T-helper 22 cell (primary cell): ENCODE measurements around the gene HIVEP1.
"Not testable (repeated sequence)": the region's sequence is repeated elsewhere in the genome, so short reads cannot be mapped to it uniquely, and the experiment has no call there.

Experiments used
- DNase-seq: peaks from one replicate; pipeline ENCODE4 v3.0.0-alpha.2; 2020; ENCODE audit warnings: low read depth

HIVEP1 gene

GRCh38 chr6:12160326-12160725, 148.2 kb downstream of the HIVEP1 start:
- no peak for DNase-seq

DNA sequence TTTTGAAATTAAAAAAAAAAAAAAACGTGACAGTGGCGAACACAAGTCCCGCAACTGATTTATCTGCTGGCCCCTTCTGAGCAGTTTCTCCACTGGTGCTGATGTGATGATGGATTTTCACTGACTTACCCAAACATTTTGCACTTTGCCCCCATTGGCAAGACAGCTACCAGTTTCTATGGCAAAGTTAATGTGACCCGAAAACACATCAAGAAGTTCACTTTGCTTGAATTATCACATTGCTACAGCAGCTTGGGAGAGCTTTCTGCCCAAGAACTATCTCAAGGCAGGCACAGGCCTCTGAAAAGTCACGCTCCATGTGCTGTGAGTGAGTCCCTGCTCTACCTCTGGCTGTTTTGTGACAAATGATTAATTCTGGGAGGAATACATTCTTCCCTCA, 150.1 kb downstream of the HIVEP1 start:
- no peak for DNase-seq

DNA sequence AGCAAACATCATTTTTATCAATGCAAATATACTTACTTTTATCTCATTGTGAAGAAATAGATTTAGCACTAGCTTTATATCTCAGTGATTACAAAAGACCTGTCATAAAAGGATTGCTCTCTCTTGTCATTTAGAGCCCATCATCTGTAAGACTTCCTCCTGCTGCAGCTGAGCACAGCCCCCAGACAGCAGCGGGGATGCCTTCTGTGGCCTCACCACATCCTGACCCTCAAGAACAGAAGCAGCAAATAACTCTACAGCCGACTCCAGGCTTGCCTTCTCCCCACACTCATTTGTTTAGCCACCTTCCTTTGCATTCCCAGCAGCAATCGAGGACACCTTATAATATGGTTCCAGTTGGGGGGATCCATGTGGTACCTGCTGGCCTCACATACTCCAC, 151.0 kb downstream of the HIVEP1 start:
- peak; percentile 27 for DNase-seq

GRCh38 chr6:12163744-12164507, 151.8 kb downstream of the HIVEP1 start:
- no peak for DNase-seq

- no peak for DNase-seq
Measured at GRCh38 chr6:12164508-12164770, 152.3 kb downstream of the HIVEP1 start.

DNA sequence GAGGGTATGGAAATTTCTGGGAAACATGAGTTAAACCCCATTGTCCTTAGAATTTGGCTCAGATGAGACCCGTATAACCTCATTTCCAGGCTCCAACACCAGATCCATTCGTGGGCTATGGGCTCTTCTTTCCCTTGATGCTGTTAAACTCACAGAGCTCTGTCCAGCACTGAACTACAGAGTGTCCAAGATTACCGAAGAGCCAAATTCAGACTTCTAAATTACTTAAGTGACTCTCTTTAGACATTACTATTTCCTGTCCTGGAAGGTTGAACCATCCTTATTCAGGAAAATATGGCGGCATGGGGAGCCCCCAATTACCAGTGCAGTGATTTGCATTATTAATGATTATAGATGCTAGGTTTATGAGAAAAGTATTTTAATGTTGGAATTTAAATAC, 153.2 kb downstream of the HIVEP1 start:
- no peak for DNase-seq

GRCh38 chr6:12165722-12166280, 153.7 kb downstream of the HIVEP1 start:
- no peak for DNase-seq

GRCh38 chr6:12169377-12169776, 157.3 kb downstream of the HIVEP1 start:
- DNase-seq = no peak

- DNase-seq = no peak
Measured at GRCh38 chr6:12170351-12171092, 158.4 kb downstream of the HIVEP1 start.

DNA sequence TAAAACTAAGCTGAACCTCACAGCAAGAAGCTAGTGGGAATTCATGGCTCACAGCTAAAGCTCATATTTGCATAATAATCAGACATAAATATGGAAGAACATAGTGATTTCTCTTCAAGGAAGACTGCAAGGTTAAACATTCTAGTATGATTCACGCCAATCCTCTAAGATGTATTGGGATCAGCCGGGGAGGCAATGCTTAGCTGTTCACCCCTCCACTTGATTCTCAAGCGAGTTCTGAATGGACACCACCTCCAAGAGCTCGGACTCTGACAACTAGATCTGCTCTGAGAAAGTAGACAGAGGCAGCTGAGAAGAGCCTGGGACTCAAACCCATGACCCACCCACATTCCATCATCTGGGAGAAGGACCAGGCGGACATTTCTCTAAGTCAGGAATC, 159.6 kb downstream of the HIVEP1 start:
- DNase-seq = no peak

DNA sequence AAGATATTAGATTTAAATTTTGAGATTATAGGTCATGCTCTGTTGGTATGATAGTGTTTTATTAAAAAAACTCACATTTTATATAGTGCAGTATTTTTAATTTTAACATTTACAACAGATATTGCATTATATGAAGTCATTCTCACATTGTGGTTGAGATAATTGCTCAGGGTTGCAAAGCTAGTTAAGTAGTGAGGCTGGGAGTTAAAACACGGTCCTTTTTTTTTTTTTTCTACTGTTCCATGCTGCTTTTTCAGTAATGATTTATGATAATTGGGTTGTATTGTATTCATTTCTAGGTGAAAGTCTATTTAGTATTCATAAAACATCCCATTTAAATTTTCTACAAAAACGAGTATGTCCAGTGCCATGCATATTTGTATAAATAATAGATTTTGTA, 160.5 kb downstream of the HIVEP1 start:
- DNase-seq = no peak

DNA sequence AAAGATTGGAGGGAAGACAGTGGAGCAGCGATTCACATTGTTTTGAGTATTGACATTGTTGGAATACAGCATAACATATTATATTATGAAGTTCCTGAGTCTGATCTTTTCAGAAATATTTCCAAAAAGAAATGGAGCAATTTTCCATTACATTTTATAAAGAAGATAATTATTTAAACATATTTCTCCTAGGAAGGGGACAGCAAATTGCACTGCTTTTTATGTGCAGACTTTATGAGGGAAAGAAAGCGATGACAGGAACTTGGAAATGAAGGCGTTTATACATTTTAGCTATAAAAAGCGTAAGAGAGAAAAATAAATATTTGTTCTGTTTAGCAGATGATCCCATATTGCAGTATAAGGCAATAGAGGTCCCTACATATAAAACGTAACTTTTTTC, 161.1 kb downstream of the HIVEP1 start:
- no peak for DNase-seq

- no peak for DNase-seq
Measured at GRCh38 chr6:12173661-12174060, 161.5 kb downstream of the HIVEP1 start.

- DNase-seq = no peak
Measured at GRCh38 chr6:12174878-12175277, 162.8 kb downstream of the HIVEP1 start.

DNA sequence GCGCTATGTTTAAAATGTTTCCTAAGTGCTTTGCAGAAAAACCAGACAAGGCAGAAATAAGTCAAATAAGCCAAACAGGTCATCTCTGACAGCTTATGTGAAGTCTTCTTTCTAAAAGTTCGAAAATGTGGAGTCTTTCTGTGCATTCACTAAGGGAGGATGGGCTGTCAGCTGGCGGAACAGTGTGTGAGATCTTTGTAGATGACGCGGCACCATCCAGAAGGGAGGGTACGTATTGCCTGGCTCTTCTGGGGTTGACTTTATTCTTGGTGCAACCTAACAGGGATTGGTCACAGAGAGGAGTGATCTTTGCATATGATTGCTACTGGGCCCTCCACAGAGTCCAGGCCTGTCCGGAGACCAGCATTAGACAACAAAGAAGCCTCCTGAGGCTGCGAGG, 163.5 kb downstream of the HIVEP1 start:
- DNase-seq = no peak

- DNase-seq = not testable (repeated sequence)
Measured at GRCh38 chr6:12176782-12177181, 164.7 kb downstream of the HIVEP1 start.

GRCh38 chr6:12178521-12178920, 166.4 kb downstream of the HIVEP1 start:
- no peak for DNase-seq

DNA sequence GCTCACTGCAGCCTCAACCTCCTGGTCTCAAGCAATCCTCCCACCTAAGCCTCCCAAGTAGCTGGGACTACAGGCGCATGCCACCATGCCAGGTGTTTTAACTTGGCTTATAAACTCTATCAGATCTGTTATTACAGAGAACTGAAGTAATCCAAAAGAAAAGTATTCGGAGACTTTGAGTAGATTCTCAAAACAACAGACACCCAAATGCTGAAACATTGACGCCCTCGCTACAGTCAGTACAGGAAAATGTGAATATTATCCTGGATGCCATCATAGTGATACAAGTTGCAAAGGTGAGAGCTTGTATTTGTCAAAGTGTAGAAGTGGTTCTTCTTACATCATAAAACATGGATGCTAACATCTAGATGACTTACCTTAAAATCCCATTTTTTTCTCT, 169.4 kb downstream of the HIVEP1 start:
- DNase-seq = no peak

DNA sequence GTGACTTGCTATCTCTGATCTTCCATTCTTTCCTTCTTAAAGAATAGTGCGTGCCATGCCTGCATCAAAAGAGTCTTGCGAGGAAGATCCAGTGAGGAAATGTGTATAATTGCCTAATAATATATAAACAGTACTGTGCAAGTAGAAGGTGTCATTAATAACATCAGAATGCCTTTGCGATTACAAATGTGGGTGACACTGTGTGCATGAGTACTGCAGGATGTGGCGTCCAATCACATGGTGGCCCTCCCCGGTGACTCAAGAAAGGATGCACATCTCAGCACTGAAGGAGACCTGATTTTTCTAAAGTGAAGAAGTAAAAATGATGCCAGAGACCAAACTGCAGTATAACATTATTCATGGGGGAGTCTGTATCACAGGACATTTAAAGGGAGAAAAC, 170.6 kb downstream of the HIVEP1 start:
- no peak for DNase-seq

GRCh38 chr6:12185081-12185673, 173.1 kb downstream of the HIVEP1 start:
- no peak for DNase-seq

DNA sequence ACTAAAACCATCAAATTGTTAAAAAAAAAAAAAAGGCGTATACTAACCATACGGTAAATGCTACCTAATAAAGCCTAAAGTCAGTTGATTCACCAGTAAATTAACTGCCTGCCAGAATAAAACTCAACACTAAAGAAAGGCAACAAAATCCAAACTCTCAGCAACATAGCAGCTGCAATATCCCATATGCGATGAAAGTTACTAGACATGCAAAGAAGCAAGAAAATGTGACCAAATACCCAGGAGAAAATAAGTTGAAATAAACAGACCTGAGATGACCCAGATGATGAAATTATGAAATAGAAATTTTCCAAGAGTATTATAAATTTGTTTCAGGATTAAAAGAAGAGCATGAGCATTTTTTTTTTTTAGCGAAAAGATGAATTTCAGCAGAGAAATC, 174.4 kb downstream of the HIVEP1 start:
- no peak for DNase-seq

DNA sequence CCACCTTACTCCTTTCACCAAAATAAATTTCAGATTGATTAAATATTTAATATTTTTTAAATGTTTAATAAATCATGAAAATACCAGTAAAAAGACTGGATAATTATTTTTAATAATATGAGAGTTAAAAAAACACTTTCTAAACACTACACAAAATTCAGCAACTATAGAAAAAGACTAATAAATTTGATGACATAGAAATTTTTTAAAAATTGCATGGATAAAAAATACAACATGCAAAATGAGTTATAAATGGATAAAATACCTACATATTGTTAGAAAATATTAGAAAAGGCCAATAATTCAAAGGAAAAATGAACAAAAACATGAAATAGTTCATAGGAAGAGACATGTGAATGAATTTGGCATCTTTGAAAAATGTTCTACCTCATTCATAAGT, 177.0 kb downstream of the HIVEP1 start:
- DNase-seq = no peak

DNA sequence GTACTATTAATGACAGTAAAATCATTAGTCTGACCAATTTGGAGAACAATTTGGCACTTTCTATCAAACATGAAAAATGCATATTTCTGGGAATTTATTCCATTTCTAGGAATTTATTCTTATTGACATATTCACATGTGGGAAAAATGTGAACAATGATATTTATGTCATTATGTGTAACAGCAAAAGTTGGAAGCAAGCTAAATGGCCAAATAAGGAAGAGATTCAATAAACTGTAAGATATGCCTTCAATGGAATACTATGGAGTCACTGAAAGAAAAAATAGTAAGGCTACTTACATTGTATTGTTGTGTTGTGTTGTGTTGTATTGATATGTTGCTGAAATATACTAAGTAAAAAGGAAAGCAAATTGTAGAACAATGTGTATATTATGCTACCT, 177.5 kb downstream of the HIVEP1 start:
- no peak for DNase-seq
